GM19035 (cell line): Measurements from ENCODE around the gene CHTF8.

ENCODE experiments used
- ATAC-seq: cut with Tn5 transposase; IDR thresholded peaks from one replicate; pipeline ENCODE4 v1.9.1; 2021; ENCODE audit not compliant: unreplicated experiment

The CHTF8 gene

DNA sequence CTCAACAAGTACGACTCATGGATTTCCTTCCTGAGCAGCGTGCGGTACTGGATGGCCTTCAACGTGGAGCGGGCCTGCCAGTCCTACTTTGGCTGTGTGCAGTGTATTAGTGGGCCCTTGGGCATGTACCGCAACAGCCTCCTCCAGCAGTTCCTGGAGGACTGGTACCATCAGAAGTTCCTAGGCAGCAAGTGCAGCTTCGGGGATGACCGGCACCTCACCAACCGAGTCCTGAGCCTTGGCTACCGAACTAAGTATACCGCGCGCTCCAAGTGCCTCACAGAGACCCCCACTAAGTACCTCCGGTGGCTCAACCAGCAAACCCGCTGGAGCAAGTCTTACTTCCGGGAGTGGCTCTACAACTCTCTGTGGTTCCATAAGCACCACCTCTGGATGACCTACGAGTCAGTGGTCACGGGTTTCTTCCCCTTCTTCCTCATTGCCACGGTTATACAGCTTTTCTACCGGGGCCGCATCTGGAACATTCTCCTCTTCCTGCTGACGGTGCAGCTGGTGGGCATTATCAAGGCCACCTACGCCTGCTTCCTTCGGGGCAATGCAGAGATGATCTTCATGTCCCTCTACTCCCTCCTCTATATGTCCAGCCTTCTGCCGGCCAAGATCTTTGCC lies 17.9 kb downstream of the CHTF8 start:
- ATAC-seq: no peak

DNA sequence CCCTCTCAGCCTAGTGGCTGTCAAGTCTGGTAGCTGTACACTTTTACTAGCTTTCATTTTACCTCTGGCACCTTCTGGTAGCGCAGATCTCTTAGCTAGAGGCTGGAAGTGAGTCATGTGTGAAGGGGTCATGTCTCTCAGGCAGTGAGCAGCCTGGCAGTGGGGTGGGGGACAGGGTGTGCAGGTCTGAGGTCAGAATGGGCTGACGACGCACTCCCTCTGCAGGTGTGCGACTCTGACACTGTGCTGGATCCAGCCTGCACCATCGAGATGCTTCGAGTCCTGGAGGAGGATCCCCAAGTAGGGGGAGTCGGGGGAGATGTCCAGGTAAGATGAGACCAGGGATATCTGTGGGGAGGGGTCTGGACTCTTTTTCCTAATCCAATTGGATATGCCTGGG lies 19.2 kb downstream of the CHTF8 start:
- ATAC-seq: no peak

DNA sequence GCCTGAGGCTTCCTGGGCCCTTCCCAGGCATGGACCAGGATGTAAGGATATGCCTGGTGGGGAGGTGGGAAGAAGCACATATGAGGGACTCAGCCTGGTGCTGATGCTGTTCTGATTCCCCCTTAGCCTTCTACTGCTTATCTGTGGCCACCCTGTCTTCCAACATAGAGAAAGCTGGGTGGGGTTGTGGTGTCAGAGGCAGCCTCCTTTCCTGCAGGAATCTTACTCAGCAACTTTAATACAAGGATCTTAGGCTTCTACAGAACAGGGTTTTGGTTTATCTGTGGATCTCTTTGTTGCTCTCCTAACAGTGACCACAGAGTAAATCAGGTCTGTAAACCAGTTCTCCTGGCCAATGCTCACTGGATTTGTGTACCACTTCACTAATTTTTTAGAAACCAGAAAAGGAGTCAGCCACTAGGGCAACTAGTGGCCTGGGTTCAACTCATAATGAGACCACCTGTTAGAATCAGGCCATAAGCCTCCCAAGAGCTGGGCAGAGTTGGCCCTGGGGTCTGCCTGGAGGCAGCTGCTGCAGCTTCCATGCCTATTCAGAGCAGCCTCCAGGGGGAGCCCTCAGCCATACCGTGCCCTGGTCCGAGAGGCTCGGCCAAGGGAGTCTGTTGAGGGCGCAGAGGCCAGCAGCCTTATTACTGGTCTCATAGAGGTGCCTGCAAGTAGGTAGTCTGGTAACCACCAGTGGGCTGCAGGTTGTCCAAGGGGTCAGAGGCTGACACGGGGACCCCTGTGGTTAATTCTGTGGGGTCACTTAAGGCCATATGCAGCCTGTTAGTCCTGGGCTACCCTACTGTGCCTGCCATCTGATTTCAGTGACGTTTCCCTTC lies 19.9 kb downstream of the CHTF8 start:
- ATAC-seq: no peak

DNA sequence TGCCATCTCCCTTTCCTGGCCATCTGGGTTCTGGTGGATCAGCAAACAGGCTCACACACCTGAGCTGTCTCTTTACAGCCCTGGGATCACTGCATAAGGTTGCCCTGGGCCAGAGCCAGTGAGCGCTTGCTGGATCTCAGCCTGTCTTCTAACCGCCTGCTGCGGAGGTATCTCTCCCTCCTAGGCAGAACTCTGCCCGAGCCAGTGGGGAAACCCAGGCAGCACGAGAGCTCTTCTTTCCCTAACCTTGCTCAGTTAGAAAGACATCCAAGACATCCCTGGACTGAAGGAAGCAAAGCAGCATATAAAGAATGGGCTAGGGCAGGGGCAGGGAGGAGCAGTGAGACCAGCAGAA lies 20.5 kb downstream of the CHTF8 start:
- no peak for ATAC-seq

DNA sequence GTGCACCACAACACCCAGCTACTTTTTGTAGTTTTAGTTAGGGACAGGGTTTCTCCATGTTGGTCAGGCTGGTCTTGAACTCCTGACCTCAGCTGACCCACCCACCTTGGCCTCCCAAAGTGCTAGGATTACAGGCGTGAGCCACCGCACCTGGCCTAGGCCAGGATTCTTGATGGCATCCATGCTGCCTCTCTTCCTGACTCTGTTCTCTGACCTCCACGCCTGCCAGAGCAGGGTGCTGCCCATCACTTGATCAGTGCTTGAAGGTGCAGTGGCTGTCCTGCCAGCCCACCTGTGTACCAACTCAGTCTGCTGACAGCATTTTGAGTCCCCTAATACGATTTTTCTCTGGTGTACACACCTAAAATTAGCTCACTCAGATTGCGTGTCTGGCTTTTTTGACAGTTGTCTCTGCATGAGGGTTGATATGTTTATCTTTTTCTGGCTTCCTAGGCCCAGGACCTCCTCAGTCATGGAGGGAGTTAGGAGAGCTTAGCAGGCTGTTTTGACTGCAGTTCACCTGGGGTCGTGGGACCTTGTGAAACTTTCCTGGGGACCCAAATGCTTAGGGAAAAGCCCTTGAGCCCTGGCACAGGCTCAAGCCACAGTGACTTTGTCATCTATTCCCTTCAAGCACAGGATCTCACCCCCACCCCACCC lies 21.0 kb downstream of the CHTF8 start:
- no peak for ATAC-seq

GRCh38 chr16:69110406-69110805 lies 22.0 kb downstream of the CHTF8 start:
- no peak for ATAC-seq

GRCh38 chr16:69109486-69110270 lies 22.7 kb downstream of the CHTF8 start:
- ATAC-seq: no peak

DNA sequence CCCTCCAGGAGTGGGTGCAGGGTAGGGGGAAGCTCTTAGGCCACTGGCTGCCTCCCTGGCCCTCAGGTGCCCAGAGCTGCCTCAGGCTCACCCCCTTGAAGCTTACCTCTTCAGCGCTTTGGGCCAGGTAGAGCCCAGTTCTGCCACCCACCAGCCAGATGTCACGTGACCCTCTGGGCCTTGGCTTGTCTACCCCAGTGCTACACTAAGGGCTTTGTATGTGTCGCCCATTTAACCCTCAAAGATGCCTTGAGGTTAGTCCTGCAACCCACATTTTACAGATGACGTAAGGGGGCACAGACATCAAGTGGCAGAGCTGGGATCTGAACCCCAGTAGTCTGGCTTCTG lies 23.5 kb downstream of the CHTF8 start:
- no peak for ATAC-seq

- ATAC-seq: no peak
Observed at GRCh38 chr16:69108064-69108904, 24.1 kb downstream of the CHTF8 start.

GRCh38 chr16:69107316-69107962 lies 24.9 kb downstream of the CHTF8 start:
- no peak for ATAC-seq

DNA sequence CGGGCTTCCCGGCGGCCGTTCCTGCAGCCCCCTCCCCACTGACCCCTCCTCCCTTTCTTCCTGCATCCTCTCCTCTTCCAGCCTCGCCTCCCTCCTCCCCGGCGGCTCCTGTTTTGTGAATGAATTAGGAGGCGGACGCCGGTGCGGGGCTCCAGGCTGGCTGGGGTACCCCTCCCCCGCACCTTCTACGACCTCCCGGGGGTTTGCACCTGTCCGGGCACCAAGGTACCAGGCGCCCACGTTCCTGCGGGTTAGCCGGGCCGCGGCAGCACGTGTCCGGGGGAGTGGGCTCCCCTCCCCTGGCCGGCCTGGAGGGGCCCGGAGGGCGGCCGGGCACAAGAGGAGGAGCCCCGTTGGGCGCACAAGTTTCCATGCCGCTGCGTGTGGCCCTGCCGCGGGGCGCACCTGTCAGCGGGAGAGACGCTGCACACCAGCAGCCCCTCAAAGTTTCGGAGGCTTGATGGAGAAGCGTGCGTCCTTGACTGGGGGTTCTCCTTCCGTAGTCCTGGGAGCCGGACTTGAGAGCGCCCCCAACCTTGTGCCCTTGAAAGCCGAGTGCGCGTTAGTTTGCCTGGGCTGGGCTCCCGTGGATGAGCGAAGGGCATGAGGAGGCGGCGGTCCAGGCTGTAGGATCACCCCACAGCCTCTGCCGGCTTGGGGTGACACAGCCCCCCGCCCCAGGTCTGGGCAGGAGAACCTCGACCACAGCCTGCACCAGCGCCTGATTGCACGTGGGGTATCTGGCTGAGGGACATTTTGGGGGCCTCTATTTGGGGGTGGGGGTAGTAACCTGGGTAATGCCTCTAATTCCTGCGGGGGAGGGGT lies 25.7 kb downstream of the CHTF8 start:
- no peak for ATAC-seq

DNA sequence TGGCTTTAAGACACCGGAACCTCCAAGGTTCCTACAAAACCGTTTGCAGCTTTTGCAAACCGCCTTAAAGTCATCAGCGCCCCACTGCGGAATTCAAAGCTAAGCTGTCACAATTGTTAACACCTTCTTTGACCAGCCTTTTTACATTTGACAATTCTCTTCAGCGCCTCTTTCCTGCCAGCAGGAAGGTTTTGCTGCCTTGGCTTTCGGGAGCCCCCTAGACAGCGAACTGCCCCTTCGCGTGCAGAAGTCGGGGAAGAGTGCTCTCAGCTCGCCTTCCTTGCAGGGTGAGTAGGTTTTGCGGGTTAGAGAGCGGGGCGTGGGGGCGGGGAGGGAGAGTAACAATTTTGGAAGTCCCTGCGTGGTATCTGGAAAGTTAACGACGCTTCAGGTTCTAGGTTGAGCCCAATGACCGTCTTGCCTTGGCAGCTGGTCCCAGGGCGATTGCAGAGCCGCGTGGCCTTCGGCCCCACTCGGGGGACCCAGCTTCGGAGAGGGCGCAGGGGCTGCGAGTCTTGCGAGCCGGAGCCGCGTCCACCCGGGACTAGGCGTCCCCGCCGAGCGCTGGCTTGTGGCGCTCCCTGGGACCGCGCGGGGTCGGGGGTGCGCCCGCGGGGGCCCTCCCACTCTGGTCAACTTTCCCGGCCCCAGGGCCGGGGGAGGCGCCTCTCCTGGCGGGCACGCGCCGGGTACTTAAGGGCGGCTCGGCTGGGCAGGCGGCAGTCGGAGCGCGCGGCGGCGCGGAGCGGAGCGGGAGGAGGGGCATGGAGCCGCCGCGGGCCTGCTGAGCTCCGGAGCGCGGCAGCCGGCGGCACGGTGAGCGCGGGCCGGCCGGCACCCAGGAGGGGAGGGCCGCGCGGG lies 26.7 kb downstream of the CHTF8 start, which contains the start of gene HAS3:
TSS of gene HAS3 (plus strand) at position 153 of the 861 bp plus-strand sequence. CDS start 3,743 bp downstream, outside the sequence.
- ATAC-seq: no peak

GRCh38 chr16:69100071-69100691 lies 32.2 kb downstream of the CHTF8 start:
- no peak for ATAC-seq

DNA sequence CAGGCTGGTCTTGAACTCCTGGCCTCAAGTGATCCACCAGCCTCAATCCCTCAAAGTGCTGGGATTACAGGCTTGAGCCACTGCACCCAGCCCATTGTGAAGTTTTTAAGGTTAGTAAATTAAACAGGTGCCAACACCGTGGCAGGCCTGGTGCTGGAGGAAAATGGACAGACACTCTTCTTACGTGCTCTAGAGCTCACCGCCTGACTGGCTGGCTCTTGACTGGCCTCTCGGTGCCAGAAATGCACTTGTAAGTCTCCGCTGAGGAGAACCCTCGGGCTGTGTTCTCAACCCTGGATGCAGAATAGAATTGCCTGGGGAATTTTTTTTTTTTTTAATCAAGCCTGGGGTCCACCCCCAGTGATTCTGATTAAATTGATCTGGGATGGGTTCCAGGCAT lies 37.2 kb downstream of the CHTF8 start:
- no peak for ATAC-seq

DNA sequence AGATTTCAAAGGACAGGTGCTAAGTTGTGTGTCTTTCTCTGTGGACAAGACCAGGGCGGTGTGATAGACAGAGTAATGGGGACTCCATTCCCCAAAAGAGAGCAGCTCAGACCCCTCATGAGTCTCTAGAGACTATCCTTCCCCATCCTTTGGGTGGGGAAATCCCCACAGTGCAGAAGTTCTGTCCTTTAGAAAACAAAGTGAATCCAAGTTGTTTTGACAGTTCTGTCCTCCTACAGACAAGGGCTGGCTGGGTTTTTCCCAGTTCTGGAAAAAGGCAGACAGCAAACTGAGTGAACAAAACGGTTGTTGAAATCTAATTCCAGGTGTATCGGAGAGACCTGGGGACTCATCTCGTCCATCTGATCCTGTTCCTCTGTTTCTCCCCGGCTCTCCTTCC lies 37.9 kb downstream of the CHTF8 start:
- ATAC-seq: no peak

DNA sequence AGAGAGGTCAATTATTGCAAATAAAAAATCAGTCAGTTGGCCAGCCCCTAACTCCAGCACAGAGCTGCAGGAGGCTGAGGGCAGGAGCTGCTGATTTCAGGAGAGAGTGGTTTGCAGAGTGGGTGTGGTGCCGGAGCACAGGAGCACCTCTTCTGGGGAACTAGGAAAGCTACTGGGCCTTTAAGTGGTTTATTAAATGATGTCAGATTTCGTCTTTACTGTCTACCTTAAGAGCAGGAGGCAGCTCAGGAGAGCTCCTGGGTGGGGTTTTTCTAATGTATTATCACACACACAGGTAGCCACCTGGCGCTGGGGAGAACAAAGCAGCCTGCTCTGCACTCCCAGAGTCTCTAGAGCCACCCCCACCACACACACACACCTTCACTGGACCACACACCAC lies 38.4 kb downstream of the CHTF8 start:
- ATAC-seq: no peak

DNA sequence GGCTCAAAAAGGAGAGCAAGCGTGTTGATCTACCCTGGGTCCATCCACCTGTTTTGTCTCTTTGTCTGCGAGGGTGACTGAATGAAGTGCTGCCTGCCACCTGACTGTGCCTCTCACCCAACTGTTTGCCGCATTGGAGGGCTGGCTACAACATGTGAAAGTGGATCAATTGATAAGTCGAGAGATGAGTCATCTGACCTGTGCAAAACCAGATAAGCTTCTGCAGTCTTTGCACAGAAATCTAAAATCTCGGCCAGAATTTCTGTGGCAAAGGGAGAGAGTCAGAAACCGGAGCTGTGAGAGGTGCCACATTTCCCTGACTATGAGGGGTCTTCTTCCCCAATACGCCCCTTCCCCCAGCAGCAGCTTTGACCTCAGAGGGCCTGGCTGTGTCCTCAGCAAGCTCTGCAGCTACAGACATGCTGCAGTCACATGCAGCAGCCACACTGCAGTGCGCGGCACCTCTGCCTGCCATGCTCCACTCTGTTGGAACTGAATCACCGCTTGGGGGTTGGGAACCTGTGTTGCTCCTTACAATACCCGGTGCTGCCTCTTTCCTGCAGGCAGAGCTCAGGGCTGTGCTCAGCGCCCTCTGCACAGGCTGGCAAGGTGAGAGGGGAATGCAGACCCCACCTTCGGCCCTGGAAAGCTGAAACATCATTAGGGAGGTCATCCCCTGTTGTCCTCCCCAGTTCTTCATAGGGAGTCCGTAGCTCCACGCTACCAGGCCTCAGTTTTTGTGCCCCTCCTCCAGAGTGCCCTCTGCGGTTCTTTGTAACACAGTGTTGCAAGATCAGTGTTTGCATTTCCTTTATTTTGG lies 43.1 kb downstream of the CHTF8 start:
- ATAC-seq: no peak
